Uterus (tissue), 4 donors: ENCODE results near the gene DYNLT5. TPM values are rescaled to one million over a fixed set of nuclear protein-coding genes. Genes with fewer than 3 reads are reported as not detected.
A peak's percentile ranks its signal among the peaks of the same experiment; 100 is the strongest.

ENCODE experiments used
- DNase-seq, 2 donors: peaks; one replicate each; pipeline ENCODE4 v3.0.0-alpha.2; 2019 to 2020
- H3K27ac ChIP-seq, 2 donors: fragments of 200-600 bp; sonication (generic); 1 replicate in 1 of 2; 2 replicates in 1 of 2; pipeline ENCODE4 v1.5.1; 2016 to 2018
- H3K27me3 ChIP-seq, 2 donors: fragments of 200-600 bp; sonication (generic); one replicate each; pipeline ENCODE4 v1.5.1; 2018 to 2019; ENCODE audit warnings: control low read depth in 1 of 2
- H3K36me3 ChIP-seq, 2 donors: fragments of 200-600 bp; sonication (generic); one replicate each; pipeline ENCODE4 v1.5.1; 2019; ENCODE audit warnings: control low read depth in 1 of 2
- H3K4me1 ChIP-seq, 2 donors: fragments of 200-600 bp; sonication (generic); one replicate each; pipeline ENCODE4 v1.5.1; 2018 to 2019; ENCODE audit warnings: control low read depth in 1 of 2
- H3K4me3 ChIP-seq, 2 donors: fragments of 200-600 bp; sonication (generic); 1 replicate in 1 of 2; 2 replicates in 1 of 2; pipeline ENCODE4 v1.5.1; 2018 to 2019; ENCODE audit warnings: mild to moderate bottlenecking in 1 of 2
- H3K9me3 ChIP-seq, 2 donors: fragments of 200-600 bp; sonication (generic); one replicate each; pipeline ENCODE4 v1.5.1; 2019; ENCODE audit warnings: control low read depth in 1 of 2
- CTCF ChIP-seq, 4 experiments: fragments of 200-600 bp in 2 of 4; fragments of 450-650 bp in 2 of 4; sonication (generic) in 2 of 4; IDR thresholded peaks; one replicate each; pipeline ENCODE4 v1.5.1; 2016 to 2019; ENCODE audit warnings: antibody characterized with exemption in 4 of 4, mild to moderate bottlenecking in 2 of 4, moderate library complexity in 1 of 4
- POLR2A ChIP-seq, 2 donors: fragments of 450-650 bp; IDR thresholded peaks; one replicate each; pipeline ENCODE4 v1.6.1; 2016; ENCODE audit warnings: antibody characterized with exemption in 2 of 2, mild to moderate bottlenecking in 1 of 2, moderate library complexity in 1 of 2
- intact Hi-C: fragments of 100-400 bp; cut with DNase I; formaldehyde crosslinking; loops from one replicate; pipeline ENCODE4 v1.15.1; 2023; ENCODE audit warnings: low total_unique reads
- total RNA-seq, 4 donors: library from RNA; depleted of rRNA in 3 of 4; stranded (reverse); fragments of >200 nt in 3 of 4; gene quantifications; one replicate each; pipeline versions ENCODE4 v1.1.0 to v1.2.4, GENCODE V29; 2014 to 2023
- donor health status: DM: yes; HTN: yes; CAD: no.

Gene DYNLT5
- total RNA-seq, 4 donors from 2014 or later: 1.3 to 1.5 TPM; not detected in 2

- TF ChIP-seq CTCF (IDR thresholded peaks at IDR 0.05) (no peak), POLR2A (IDR thresholded peaks at IDR 0.05) (no peak)
- H3K27ac ChIP-seq: no peak overlapping the region
- DNase-seq: no peak
These were observed 1.1 kb upstream of the DYNLT5 start for GRCh38 chr1:66751160-66751559.

GRCh38 chr1:66752671-66753371, 562 bp downstream of the DYNLT5 start:
- Histone ChIP-seq H3K4me1 (no peaks in the 10 kb centered on the region), H3K9me3 (no peaks in the 10 kb centered on the region), H3K27ac (peak overlapping the region in 1 of 2 donors; percentile 6), H3K27me3 (no peaks in the 10 kb centered on the region), H3K4me3 (peak overlapping the region; percentile 11 to 16), H3K36me3 (no peaks in the 10 kb centered on the region)
- TF ChIP-seq POLR2A (IDR thresholded peaks at IDR 0.05) (no peak), CTCF (IDR thresholded peaks at IDR 0.05) (no peak)
- intact Hi-C loops: no loop called here
- DNase-seq: no peak

More at GRCh38 chr1:66751160-66751559, 1.1 kb upstream of the DYNLT5 start:
- no peaks in the 10 kb centered on the region for H3K9me3 ChIP-seq
- H3K27me3 ChIP-seq: no peaks in the 10 kb centered on the region
- H3K4me1 ChIP-seq: no peaks in the 10 kb centered on the region
- no peak overlapping the region for H3K4me3 ChIP-seq
- intact Hi-C loops: no loop called here
- no peaks in the 10 kb centered on the region for H3K36me3 ChIP-seq

- intact Hi-C loops: no loop called here
- Histone ChIP-seq H3K27me3 (no peaks in the 10 kb centered on the region), H3K4me3 (no peak overlapping the region), H3K9me3 (no peaks in the 10 kb centered on the region), H3K4me1 (no peaks in the 10 kb centered on the region), H3K36me3 (no peaks in the 10 kb centered on the region), H3K27ac (no peak overlapping the region)
- DNase-seq: no peak
- no peak for TF ChIP-seq CTCF (IDR thresholded peaks at IDR 0.05)
- TF ChIP-seq POLR2A (IDR thresholded peaks at IDR 0.05): no peak
These were observed 5.5 kb downstream of the DYNLT5 start for GRCh38 chr1:66757722-66758240.

GRCh38 chr1:66758241-66758755, 6.0 kb downstream of the DYNLT5 start:
- intact Hi-C loops: no loop called here
- TF ChIP-seq POLR2A (IDR thresholded peaks at IDR 0.05) (no peak), CTCF (IDR thresholded peaks at IDR 0.05) (no peak)
- DNase-seq: no peak
- H3K4me3 ChIP-seq: no peak overlapping the region
- H3K27ac ChIP-seq: no peak overlapping the region
- H3K4me1 ChIP-seq: no peaks in the 10 kb centered on the region
- H3K36me3 ChIP-seq: no peaks in the 10 kb centered on the region
- no peaks in the 10 kb centered on the region for H3K27me3 ChIP-seq
- no peaks in the 10 kb centered on the region for H3K9me3 ChIP-seq

- intact Hi-C loops: no loop called here
- Histone ChIP-seq H3K27me3 (no peaks in the 10 kb centered on the region), H3K36me3 (no peaks in the 10 kb centered on the region), H3K9me3 (no peaks in the 10 kb centered on the region), H3K27ac (no peak overlapping the region), H3K4me3 (no peak overlapping the region), H3K4me1 (no peaks in the 10 kb centered on the region)
- DNase-seq: no peak
- TF ChIP-seq POLR2A (IDR thresholded peaks at IDR 0.05) (no peak), CTCF (IDR thresholded peaks at IDR 0.05) (no peak)
These were observed 8.2 kb downstream of the DYNLT5 start for GRCh38 chr1:66760506-66760905.
